SK-N-SH (cell line): ENCODE data around the gene AMMECR1L.

Experiments
- CHD2 ChIP-seq: fragments of 150-350 bp; IDR thresholded peaks from 2 replicates; pipeline ENCODE4 v1.6.1; 2018; ENCODE audit warnings: low read length; ENCODE audit not compliant: partially characterized antibody
- MEF2A ChIP-seq: IDR thresholded peaks from 2 replicates; pipeline ENCODE4 v1.4.0; 2012; ENCODE audit warnings: low read depth, borderline replicate concordance
- NRF1 ChIP-seq: IDR thresholded peaks from 2 replicates; pipeline ENCODE4 v1.6.1; 2012; ENCODE audit warnings: low read depth, mild to moderate bottlenecking, low read length
- POLR2AphosphoS5 ChIP-seq: IDR thresholded peaks from 2 replicates; pipeline ENCODE4 v1.6.1; 2012; ENCODE audit warnings: low read depth, low read length
- RCOR1 ChIP-seq: fragments of 150-350 bp; IDR thresholded peaks from 2 replicates; pipeline ENCODE4 v1.6.1; 2017; ENCODE audit warnings: antibody characterized with exemption, low read length
- RFX5 ChIP-seq: IDR thresholded peaks from 2 replicates; pipeline ENCODE4 v1.6.1; 2012; ENCODE audit warnings: mild to moderate bottlenecking, improper control_type of control experiment, low read length
- TF ChIP-seq, protein P1 (sequence below): fragments of 200-600 bp; sonication (generic); IDR thresholded peaks from 2 replicates; pipeline ENCODE4 v1.6.1; 2017; ENCODE audit warnings: antibody characterized with exemption, mild to moderate bottlenecking, moderate library complexity
- TF ChIP-seq, protein P2 (sequence below): IDR thresholded peaks from 2 replicates; pipeline ENCODE4 v1.6.1; 2012; ENCODE audit warnings: mild to moderate bottlenecking, low read depth, low read length, moderate library complexity

DNA sequence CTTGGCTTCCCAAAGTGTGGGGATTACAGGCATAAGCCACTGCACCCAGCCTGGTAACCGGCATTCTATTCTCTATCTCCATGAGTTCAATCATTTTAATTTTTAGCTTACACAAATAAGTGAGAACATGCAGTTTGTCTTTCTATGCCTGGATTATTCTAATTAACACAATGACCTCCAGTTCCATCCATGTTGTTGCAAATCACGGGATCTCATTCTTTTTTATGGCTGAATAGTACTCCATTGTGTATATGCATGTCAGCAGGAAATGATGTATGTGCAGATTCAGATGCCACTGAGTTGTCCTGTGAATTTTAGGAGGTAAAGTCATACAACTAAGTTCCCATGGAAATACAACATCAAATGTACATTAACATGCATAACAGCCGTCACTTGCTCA is 24.7 kb upstream of the AMMECR1L start:
- TF ChIP-seq, protein P1, sequence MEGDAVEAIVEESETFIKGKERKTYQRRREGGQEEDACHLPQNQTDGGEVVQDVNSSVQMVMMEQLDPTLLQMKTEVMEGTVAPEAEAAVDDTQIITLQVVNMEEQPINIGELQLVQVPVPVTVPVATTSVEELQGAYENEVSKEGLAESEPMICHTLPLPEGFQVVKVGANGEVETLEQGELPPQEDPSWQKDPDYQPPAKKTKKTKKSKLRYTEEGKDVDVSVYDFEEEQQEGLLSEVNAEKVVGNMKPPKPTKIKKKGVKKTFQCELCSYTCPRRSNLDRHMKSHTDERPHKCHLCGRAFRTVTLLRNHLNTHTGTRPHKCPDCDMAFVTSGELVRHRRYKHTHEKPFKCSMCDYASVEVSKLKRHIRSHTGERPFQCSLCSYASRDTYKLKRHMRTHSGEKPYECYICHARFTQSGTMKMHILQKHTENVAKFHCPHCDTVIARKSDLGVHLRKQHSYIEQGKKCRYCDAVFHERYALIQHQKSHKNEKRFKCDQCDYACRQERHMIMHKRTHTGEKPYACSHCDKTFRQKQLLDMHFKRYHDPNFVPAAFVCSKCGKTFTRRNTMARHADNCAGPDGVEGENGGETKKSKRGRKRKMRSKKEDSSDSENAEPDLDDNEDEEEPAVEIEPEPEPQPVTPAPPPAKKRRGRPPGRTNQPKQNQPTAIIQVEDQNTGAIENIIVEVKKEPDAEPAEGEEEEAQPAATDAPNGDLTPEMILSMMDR, result no peak
- TF ChIP-seq NRF1 (no peak), CHD2 (no peak), MEF2A (no peak), RCOR1 (no peak), RFX5 (no peak), POLR2AphosphoS5 (no peak)
- TF ChIP-seq, protein P2, sequence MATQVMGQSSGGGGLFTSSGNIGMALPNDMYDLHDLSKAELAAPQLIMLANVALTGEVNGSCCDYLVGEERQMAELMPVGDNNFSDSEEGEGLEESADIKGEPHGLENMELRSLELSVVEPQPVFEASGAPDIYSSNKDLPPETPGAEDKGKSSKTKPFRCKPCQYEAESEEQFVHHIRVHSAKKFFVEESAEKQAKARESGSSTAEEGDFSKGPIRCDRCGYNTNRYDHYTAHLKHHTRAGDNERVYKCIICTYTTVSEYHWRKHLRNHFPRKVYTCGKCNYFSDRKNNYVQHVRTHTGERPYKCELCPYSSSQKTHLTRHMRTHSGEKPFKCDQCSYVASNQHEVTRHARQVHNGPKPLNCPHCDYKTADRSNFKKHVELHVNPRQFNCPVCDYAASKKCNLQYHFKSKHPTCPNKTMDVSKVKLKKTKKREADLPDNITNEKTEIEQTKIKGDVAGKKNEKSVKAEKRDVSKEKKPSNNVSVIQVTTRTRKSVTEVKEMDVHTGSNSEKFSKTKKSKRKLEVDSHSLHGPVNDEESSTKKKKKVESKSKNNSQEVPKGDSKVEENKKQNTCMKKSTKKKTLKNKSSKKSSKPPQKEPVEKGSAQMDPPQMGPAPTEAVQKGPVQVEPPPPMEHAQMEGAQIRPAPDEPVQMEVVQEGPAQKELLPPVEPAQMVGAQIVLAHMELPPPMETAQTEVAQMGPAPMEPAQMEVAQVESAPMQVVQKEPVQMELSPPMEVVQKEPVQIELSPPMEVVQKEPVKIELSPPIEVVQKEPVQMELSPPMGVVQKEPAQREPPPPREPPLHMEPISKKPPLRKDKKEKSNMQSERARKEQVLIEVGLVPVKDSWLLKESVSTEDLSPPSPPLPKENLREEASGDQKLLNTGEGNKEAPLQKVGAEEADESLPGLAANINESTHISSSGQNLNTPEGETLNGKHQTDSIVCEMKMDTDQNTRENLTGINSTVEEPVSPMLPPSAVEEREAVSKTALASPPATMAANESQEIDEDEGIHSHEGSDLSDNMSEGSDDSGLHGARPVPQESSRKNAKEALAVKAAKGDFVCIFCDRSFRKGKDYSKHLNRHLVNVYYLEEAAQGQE, result no peak
